Forelimb muscle (tissue), 1 donor: ENCODE results near the gene CCDC124. TPM values are rescaled to one million over a fixed set of nuclear protein-coding genes. Genes with fewer than 3 reads are reported as not detected.
"Not testable (repeated sequence)": the region's sequence is repeated elsewhere in the genome, so short reads cannot be mapped to it uniquely, and the experiment has no call there.

Source experiments
- DNase-seq: peaks from one replicate; pipeline ENCODE4 v3.0.0-alpha.2; 2013; ENCODE audit warnings: low read depth
- polyA plus RNA-seq: library from polyadenylated mRNA; unstranded; fragments of 120-200 nt; gene quantifications from one replicate; pipeline ENCODE4 v1.2.1, GENCODE V29; 2013; ENCODE audit not compliant: insufficient read length

The CCDC124 gene
- polyA plus RNA-seq, 1 donor: 54.8 TPM

- DNase-seq: no peak
Measured at GRCh38 chr19:17985037-17985818, 52.4 kb downstream of the CCDC124 start.

DNA sequence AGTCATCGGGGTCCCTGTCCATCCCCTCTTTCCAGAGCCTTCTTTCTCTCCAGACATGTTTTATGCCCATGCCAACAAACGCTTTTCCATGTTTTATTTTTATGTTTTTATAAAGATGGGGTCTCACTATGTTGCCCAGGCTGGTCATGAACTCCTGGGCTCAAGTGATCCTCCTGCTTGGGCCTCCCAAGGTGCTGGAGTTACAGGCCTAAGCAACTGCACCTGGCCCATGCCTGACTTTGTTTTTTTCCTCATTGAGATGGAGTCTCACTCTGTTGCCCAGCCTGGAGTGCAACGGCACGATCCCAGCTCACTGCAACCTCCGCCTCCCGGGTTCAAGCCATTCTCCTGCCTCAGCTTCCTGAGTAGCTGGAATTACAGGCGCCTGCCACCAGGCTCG is 53.8 kb downstream of the CCDC124 start:
- not testable (repeated sequence) for DNase-seq

- no peak for DNase-seq
Measured at GRCh38 chr19:17988161-17988560, 55.3 kb downstream of the CCDC124 start.

DNA sequence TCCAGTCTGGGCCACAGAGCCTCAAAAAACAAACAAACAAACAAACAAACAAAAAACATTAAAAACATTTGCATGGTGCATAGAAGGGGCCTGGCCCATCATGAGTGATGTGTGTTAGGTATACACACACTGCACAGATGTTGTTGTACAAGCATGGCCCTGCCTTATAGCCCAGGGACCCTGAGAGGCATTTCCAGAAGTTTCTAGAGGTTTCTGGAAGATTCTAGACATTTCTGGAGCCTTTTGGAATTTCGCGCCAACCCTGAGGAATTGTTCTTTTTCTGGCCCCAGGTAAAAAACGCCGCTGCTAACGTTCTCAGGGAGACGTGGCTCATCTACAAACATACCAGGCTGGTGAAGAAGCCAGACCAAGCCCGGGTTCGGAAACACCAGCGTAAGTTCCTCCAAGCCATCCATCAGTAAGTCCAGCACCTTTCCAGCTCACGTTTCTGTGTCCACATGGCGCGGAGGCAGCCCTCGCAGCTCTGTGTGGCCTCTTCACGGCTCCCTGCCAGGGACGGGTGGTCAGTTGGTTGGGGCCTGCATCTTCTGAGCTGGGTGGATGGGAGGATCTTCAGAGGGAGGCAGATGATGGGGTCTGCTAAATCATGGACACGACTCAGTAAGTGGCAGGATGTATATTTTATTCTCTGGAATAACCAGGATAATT is 56.7 kb downstream of the CCDC124 start:
- DNase-seq: no peak

DNA sequence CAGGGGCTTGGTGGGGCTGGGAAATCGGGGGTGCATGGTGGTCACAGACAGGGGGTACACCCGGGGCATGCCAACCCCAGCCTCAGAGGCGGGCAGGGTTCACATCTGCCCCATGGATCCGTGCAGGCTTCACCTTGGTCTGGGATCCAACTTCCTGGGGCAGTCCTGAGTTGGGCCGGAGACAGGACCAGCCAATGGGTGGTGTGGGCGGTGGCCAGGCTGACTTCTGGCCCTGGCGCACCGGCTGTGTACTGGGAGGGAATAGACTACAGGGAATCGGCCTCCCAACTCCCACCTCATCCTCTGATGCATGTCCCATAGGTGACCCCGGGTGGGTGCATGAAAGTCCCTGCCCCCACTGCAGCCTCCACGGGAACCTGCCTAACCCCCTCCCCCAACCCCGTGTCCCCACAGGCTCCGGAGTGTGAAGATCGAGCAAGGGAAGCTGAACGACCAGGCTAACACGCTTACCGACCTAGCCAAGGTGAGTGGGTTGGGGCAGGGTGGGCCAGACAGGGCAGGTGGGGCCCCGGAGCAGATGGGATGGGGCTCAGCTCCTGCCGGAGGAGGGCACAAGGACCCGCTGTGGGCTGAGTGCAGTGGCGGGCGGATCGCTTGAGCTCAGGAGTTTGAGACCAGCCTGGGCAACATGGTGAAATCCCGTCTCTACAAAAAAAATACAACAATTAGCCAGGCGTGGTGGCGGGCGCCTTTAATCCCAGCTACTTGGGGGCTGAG is 60.4 kb downstream of the CCDC124 start:
- DNase-seq: no peak

Other genes starting within 250 kb of the CCDC124 start
- gene UNC13A, start 244.7 kb upstream of the CCDC124 start, polyA plus RNA-seq: 0.10 TPM
- 28.4 TPM for gene MAP1S, start 213.5 kb upstream of the CCDC124 start, polyA plus RNA-seq
- gene FCHO1, start 181.5 kb upstream of the CCDC124 start, polyA plus RNA-seq: 0.83 TPM
- not detected for gene B3GNT3, start 137.9 kb upstream of the CCDC124 start, polyA plus RNA-seq
- gene INSL3, start 111.5 kb upstream of the CCDC124 start, polyA plus RNA-seq: not detected
- gene JAK3, start 85.0 kb upstream of the CCDC124 start, polyA plus RNA-seq: 1.9 TPM
- gene RPL18A, start 73.1 kb upstream of the CCDC124 start, polyA plus RNA-seq: 2,721 TPM
- not detected for gene SLC5A5, start 61.1 kb upstream of the CCDC124 start, polyA plus RNA-seq
- 0.97 TPM for gene KCNN1, start 34.1 kb downstream of the CCDC124 start, polyA plus RNA-seq
- gene ARRDC2, start 75.2 kb downstream of the CCDC124 start, polyA plus RNA-seq: 4.8 TPM
- gene IL12RB1, start 153.9 kb downstream of the CCDC124 start, polyA plus RNA-seq: 0.35 TPM
- gene MAST3, start 164.8 kb downstream of the CCDC124 start, polyA plus RNA-seq: 11.4 TPM
- gene PIK3R2, start 220.1 kb downstream of the CCDC124 start, polyA plus RNA-seq: 57.8 TPM
- gene IFI30, start 240.8 kb downstream of the CCDC124 start, polyA plus RNA-seq: 0.11 TPM